Neural progenitor cell (in vitro differentiated cells): ENCODE data around the gene SERPINI1. TPM values are rescaled to one million over a fixed set of nuclear protein-coding genes. Genes with fewer than 3 reads are reported as not detected.

Experiments
- DNase-seq: peaks from one replicate; pipeline ENCODE4 v3.0.0-alpha.2; 2016; ENCODE audit warnings: low spot score
- H2AFZ ChIP-seq: fragments of 200-600 bp; sonication (generic); replicated peaks from 2 replicates; pipeline ENCODE4 v1.6.1; 2016; ENCODE audit warnings: antibody characterized with exemption
- H3F3A ChIP-seq: fragments of 200-600 bp; sonication (generic); 2 replicates; pipeline ENCODE4 v1.6.1; 2016; ENCODE audit warnings: antibody characterized with exemption, low read depth
- H3K27ac ChIP-seq: fragments of 200-600 bp; sonication (generic); 2 replicates; pipeline ENCODE4 v1.5.1; 2016; ENCODE audit warnings: mild to moderate bottlenecking
- H3K27me3 ChIP-seq: fragments of 200-600 bp; sonication (generic); 2 replicates; pipeline ENCODE4 v1.6.1; 2016; ENCODE audit warnings: mild to moderate bottlenecking, moderate library complexity
- H3K36me3 ChIP-seq: fragments of 200-600 bp; sonication (generic); 2 replicates; pipeline ENCODE4 v1.5.1; 2016
- H3K4me1 ChIP-seq: fragments of 200-600 bp; sonication (generic); 2 replicates; pipeline ENCODE4 v1.6.1; 2016; ENCODE audit warnings: mixed run types
- H3K4me2 ChIP-seq: fragments of 200-600 bp; sonication (generic); 2 replicates; pipeline ENCODE4 v1.6.1; 2016
- H3K4me3 ChIP-seq: fragments of 200-600 bp; sonication (generic); 2 replicates; pipeline ENCODE4 v1.5.1; 2016
- H3K79me2 ChIP-seq: fragments of 200-600 bp; sonication (generic); 2 replicates; pipeline ENCODE4 v1.6.1; 2016; ENCODE audit warnings: low read depth
- H3K9ac ChIP-seq: fragments of 200-600 bp; sonication (generic); 2 replicates; pipeline ENCODE4 v1.6.1; 2016
- H3K9me3 ChIP-seq: fragments of 200-600 bp; sonication (generic); 2 replicates; pipeline ENCODE4 v1.5.1; 2016; ENCODE audit warnings: low read depth
- H4K20me1 ChIP-seq: fragments of 200-600 bp; sonication (generic); 2 replicates; pipeline ENCODE4 v1.6.1; 2016; ENCODE audit warnings: low read depth
- H3K27ac Mint-ChIP-seq: 3 replicates; pipeline ENCODE4 v1.8.0; 2021; ENCODE audit warnings: mixed read lengths
- H3K27me3 Mint-ChIP-seq: 2 replicates; pipeline ENCODE4 v1.8.0; 2022; ENCODE audit warnings: low read depth, mild to moderate bottlenecking, inconsistent platforms, moderate library complexity, mixed read lengths; ENCODE audit not compliant: insufficient read depth
- H3K36me3 Mint-ChIP-seq: 3 replicates; pipeline ENCODE4 v1.8.0; 2021; ENCODE audit warnings: mixed read lengths
- H3K4me1 Mint-ChIP-seq: 3 replicates; pipeline ENCODE4 v1.8.0; 2021; ENCODE audit warnings: mixed read lengths
- H3K4me3 Mint-ChIP-seq: 3 replicates; pipeline ENCODE4 v1.8.0; 2021; ENCODE audit warnings: mild to moderate bottlenecking, moderate library complexity, mixed read lengths
- H3K9me3 Mint-ChIP-seq: 3 replicates; pipeline ENCODE4 v1.8.0; 2020; ENCODE audit warnings: mixed read lengths
- EZH2 ChIP-seq: fragments of 200-600 bp; sonication (generic); IDR thresholded peaks from 2 replicates; pipeline ENCODE4 v1.6.1; 2017; ENCODE audit warnings: antibody characterized with exemption, mild to moderate bottlenecking, moderate library complexity
- EZH2phosphoT487 ChIP-seq: fragments of 200-600 bp; sonication (generic); IDR thresholded peaks from 2 replicates; pipeline ENCODE4 v1.6.1; 2017; ENCODE audit warnings: antibody characterized with exemption
- total RNA-seq: library from RNA; depleted of rRNA; stranded (reverse); fragments of >200 nt; gene quantifications from 2 replicates; pipeline ENCODE4 v1.2.3, GENCODE V29; 2015; ENCODE audit warnings: low replicate concordance
- TF ChIP-seq, protein P1 (sequence below): fragments of 200-600 bp; sonication (generic); IDR thresholded peaks from 2 replicates; pipeline ENCODE4 v1.5.1; 2017; ENCODE audit warnings: antibody characterized with exemption, mild to moderate bottlenecking

SERPINI1 gene
- total RNA-seq, 1 donor from 2014 or later: 8.9 TPM

DNA sequence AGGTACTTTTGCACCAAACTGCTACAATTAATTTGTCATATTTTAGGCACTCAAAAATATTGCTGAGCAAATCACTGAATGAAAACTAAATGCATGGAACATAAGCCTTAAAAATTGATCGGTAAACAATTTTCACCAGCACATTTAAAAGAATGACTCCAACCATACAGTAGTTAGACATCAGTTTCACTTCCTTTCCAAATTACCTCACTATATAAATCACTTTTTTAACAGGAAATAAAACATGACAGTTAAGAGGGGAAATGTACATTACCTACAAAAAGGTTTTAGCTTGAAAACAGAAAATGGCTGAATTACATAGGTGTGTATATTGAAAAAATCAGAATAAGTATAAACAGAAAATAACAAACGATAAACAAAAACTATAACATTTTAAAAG, 108.4 kb downstream of the SERPINI1 start:
- TF ChIP-seq, protein P1, sequence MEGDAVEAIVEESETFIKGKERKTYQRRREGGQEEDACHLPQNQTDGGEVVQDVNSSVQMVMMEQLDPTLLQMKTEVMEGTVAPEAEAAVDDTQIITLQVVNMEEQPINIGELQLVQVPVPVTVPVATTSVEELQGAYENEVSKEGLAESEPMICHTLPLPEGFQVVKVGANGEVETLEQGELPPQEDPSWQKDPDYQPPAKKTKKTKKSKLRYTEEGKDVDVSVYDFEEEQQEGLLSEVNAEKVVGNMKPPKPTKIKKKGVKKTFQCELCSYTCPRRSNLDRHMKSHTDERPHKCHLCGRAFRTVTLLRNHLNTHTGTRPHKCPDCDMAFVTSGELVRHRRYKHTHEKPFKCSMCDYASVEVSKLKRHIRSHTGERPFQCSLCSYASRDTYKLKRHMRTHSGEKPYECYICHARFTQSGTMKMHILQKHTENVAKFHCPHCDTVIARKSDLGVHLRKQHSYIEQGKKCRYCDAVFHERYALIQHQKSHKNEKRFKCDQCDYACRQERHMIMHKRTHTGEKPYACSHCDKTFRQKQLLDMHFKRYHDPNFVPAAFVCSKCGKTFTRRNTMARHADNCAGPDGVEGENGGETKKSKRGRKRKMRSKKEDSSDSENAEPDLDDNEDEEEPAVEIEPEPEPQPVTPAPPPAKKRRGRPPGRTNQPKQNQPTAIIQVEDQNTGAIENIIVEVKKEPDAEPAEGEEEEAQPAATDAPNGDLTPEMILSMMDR: no peak
- TF ChIP-seq EZH2phosphoT487 (no peak), EZH2 (no peak)
- H3K4me3 ChIP-seq: no peak overlapping the region
- H3K79me2 ChIP-seq: no peaks in the 10 kb centered on the region
- Mint-ChIP-seq H3K27ac (no peak overlapping the region), H3K9me3 (no peaks in the 10 kb centered on the region), H3K4me3 (no peak overlapping the region), H3K4me1 (no peaks in the 10 kb centered on the region), H3K36me3 (no peaks in the 10 kb centered on the region), H3K27me3 (peaks cover 5% of the 10 kb centered on the region)
- no peak overlapping the region for H2AFZ ChIP-seq
- no peaks in the 10 kb centered on the region for H3K4me1 ChIP-seq
- no peaks in the 10 kb centered on the region for H3K9me3 ChIP-seq
- no peak overlapping the region for H3K27ac ChIP-seq
- H3K27me3 ChIP-seq: no peaks in the 10 kb centered on the region
- no peaks in the 10 kb centered on the region for H4K20me1 ChIP-seq
- no peaks in the 10 kb centered on the region for H3F3A ChIP-seq
- H3K4me2 ChIP-seq: no peak overlapping the region
- H3K9ac ChIP-seq: no peak overlapping the region
- no peaks in the 10 kb centered on the region for H3K36me3 ChIP-seq
- DNase-seq: no peak

DNA sequence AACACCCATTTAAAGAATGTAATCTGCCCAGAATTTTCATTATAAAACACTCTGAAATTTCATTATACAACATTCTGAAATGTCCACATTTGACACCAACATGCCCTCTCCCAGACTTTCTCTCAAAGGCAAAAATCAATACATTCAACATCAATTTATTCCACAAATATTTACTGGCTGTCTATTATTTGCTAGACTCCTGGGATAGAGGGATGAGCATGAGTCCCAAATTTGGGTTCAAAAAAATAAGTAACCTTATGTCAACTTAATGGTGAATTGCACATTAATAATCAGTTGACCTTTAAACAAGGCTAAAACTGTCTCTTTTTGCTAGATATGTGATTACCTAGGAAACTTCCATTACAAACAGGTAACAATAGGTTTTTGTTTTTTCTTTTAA, 109.0 kb downstream of the SERPINI1 start:
- Histone ChIP-seq H3K9ac (no peak overlapping the region), H2AFZ (no peak overlapping the region), H3K27ac (no peak overlapping the region), H3K27me3 (no peaks in the 10 kb centered on the region), H3K9me3 (no peaks in the 10 kb centered on the region), H3K4me1 (no peaks in the 10 kb centered on the region), H3K36me3 (no peaks in the 10 kb centered on the region), H4K20me1 (no peaks in the 10 kb centered on the region), H3K4me2 (no peak overlapping the region), H3F3A (no peaks in the 10 kb centered on the region), H3K79me2 (no peaks in the 10 kb centered on the region), H3K4me3 (no peak overlapping the region)
- H3K27ac Mint-ChIP-seq: no peak overlapping the region
- H3K4me3 Mint-ChIP-seq: no peak overlapping the region
- TF ChIP-seq, protein P1: no peak
- TF ChIP-seq EZH2phosphoT487 (no peak), EZH2 (no peak)
- DNase-seq: no peak
- no peaks in the 10 kb centered on the region for H3K36me3 Mint-ChIP-seq
- no peaks in the 10 kb centered on the region for H3K9me3 Mint-ChIP-seq
- H3K27me3 Mint-ChIP-seq: peaks cover 5% of the 10 kb centered on the region
- H3K4me1 Mint-ChIP-seq: no peaks in the 10 kb centered on the region

DNA sequence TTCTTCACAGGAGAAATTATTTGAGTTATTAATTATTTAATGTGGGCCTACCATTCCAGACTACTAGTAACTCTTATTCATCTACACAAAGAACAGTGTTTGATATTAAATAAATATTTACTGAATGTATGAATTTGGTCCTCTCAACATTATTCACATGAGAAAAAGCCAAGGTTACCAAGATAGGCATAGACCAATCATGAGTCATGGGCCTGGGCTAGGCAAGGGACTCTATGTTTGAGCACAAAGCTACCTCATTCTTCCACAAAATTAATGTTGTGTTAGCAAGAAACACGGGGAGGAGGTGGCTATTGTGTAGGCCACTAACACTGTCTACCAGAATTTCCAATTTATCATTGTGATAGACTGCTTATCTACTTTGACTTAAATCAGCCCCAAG, 115.7 kb downstream of the SERPINI1 start:
- Mint-ChIP-seq H3K27ac (no peak overlapping the region), H3K4me1 (no peaks in the 10 kb centered on the region), H3K4me3 (no peak overlapping the region), H3K27me3 (peaks cover 3% of the 10 kb centered on the region), H3K36me3 (no peaks in the 10 kb centered on the region), H3K9me3 (no peaks in the 10 kb centered on the region)
- Histone ChIP-seq H4K20me1 (no peaks in the 10 kb centered on the region), H3K4me3 (no peak overlapping the region), H3K27ac (no peak overlapping the region), H3F3A (no peaks in the 10 kb centered on the region), H3K4me1 (no peaks in the 10 kb centered on the region), H3K79me2 (no peaks in the 10 kb centered on the region), H3K27me3 (no peaks in the 10 kb centered on the region), H3K9me3 (no peaks in the 10 kb centered on the region), H3K4me2 (no peak overlapping the region), H3K9ac (no peak overlapping the region), H2AFZ (no peak overlapping the region), H3K36me3 (no peaks in the 10 kb centered on the region)
- DNase-seq: no peak
- TF ChIP-seq, protein P1: no peak
- no peak for TF ChIP-seq EZH2
- TF ChIP-seq EZH2phosphoT487: no peak
